GM10266 (cell line): ENCODE measurements around the gene FGFR3.

ENCODE experiments used
- DNase-seq: peaks from one replicate; pipeline ENCODE4 v3.0.0; 2012; ENCODE audit errors: extremely low spot score
- CTCF ChIP-seq: IDR thresholded peaks from 2 replicates; pipeline ENCODE4 v1.5.1; 2012; ENCODE audit warnings: mild to moderate bottlenecking, low read depth; ENCODE audit not compliant: control insufficient read depth, insufficient read depth; ENCODE audit errors: missing control alignments

The FGFR3 gene

GRCh38 chr4:1784395-1784788, 8.7 kb upstream of the FGFR3 start:
- no peak for DNase-seq

GRCh38 chr4:1784789-1785591, 8.1 kb upstream of the FGFR3 start:
- DNase-seq: no peak
- no peak for TF ChIP-seq CTCF

More at GRCh38 chr4:1784395-1784788, 8.7 kb upstream of the FGFR3 start:
- no peak for TF ChIP-seq CTCF

- no peak for TF ChIP-seq CTCF
- DNase-seq: no peak
These were observed 7.5 kb upstream of the FGFR3 start for GRCh38 chr4:1785592-1785991.

- DNase-seq: no peak
These were observed 6.3 kb upstream of the FGFR3 start for GRCh38 chr4:1786544-1787362.

GRCh38 chr4:1787411-1788077, 5.5 kb upstream of the FGFR3 start:
- no peak for DNase-seq
- TF ChIP-seq CTCF: no peak

More at GRCh38 chr4:1786544-1787362, 6.3 kb upstream of the FGFR3 start:
- no peak for TF ChIP-seq CTCF

- no peak for TF ChIP-seq CTCF
- DNase-seq: no peak
These were observed 4.7 kb upstream of the FGFR3 start for GRCh38 chr4:1788254-1788973.
